ENCODE measurements around the gene APCDD1L. TPM values are rescaled to one million over a fixed set of nuclear protein-coding genes. Genes with fewer than 3 reads are reported as not detected.

APCDD1L gene
- total and polyA plus RNA-seq, 2 of the 8 experiments (the other 6 are each of a cell fraction or from before 2014, with no cell fraction given) = 0.83 to 3.1 TPM

- no peak for TF ChIP-seq CTBP2 (IDR thresholded peaks at IDR 0.05; ENCODE audit: borderline replicate concordance, insufficient read depth, insufficient read length, low read length)
- no peak for TF ChIP-seq CHD7 (IDR thresholded peaks at IDR 0.05; ENCODE audit: insufficient replicate concordance, low read length)
Measured at GRCh38 chr20:58463256-58463655, 51.9 kb downstream of the APCDD1L start (continued).
